Activated CD8-positive, alpha-beta T cell treated with anti-CD3 and anti-CD28 coated beads for 36 hours (primary cell): Measurements from ENCODE around the gene CYP4A11. TPM values are rescaled to one million over a fixed set of nuclear protein-coding genes. Genes with fewer than 3 reads are reported as not detected.
"Not testable (repeated sequence)": the region's sequence is repeated elsewhere in the genome, so short reads cannot be mapped to it uniquely, and the experiment has no call there.

Experiments
- ATAC-seq: fragments of 200-7000 bp; cut with Tn5 transposase; one replicate; pipeline ENCODE4 v1.10.0; 2021; ENCODE audit warnings: mild to moderate bottlenecking, moderate library complexity
- CTCF ChIA-PET: fragments of 350-600 bp; sonication (Branson Sonifier 250); formaldehyde crosslinking; loops from one replicate; lab custom pipeline; 2021; ENCODE audit warnings: antibody characterized with exemption; lab: Charles Lee
- POLR2A ChIA-PET: fragments of 350-600 bp; sonication (Branson Sonifier 250); formaldehyde crosslinking; loops from one replicate; lab custom pipeline; 2021; ENCODE audit warnings: antibody characterized with exemption; lab: Charles Lee
- DNase-seq: peaks from one replicate; pipeline ENCODE4 v3.0.0-alpha.2; 2020
- H3K27ac Mint-ChIP-seq: one replicate; pipeline ENCODE4 v1.8.0; 2021; ENCODE audit warnings: mild to moderate bottlenecking, mixed read lengths
- H3K27me3 Mint-ChIP-seq: one replicate; pipeline ENCODE4 v1.8.0; 2021; ENCODE audit warnings: mixed read lengths
- H3K36me3 Mint-ChIP-seq: one replicate; pipeline ENCODE4 v1.8.0; 2021; ENCODE audit warnings: low read depth, mixed read lengths
- H3K4me1 Mint-ChIP-seq: one replicate; pipeline ENCODE4 v1.8.0; 2021; ENCODE audit warnings: low read depth, mixed read lengths
- H3K4me3 Mint-ChIP-seq: one replicate; pipeline ENCODE4 v1.8.0; 2021; ENCODE audit warnings: mild to moderate bottlenecking, moderate library complexity, mixed read lengths
- H3K9me3 Mint-ChIP-seq: one replicate; pipeline ENCODE4 v1.8.0; 2021; ENCODE audit warnings: mixed read lengths
- intact Hi-C: fragments of 100-400 bp; cut with micrococcal nuclease; formaldehyde crosslinking; loops from one replicate; pipeline ENCODE4 v1.10.0; 2022
- total RNA-seq, 2 experiments: library from RNA; stranded (reverse); gene quantifications; one replicate each; pipeline ENCODE4 v1.2.3, GENCODE V29; 2021
- TF ChIP-seq, protein P1 (sequence below): fragments of 200-600 bp; IDR thresholded peaks from one replicate; pipeline ENCODE4 v1.8.0; 2022; ENCODE audit warnings: antibody characterized with exemption, mild to moderate bottlenecking

Gene CYP4A11
- total RNA-seq, 2 experiments from 2014 or later: not detected

- Mint-ChIP-seq H3K9me3 (no peaks in the 10 kb centered on the region), H3K36me3 (no peaks in the 10 kb centered on the region), H3K4me3 (no peak overlapping the region), H3K4me1 (no peaks in the 10 kb centered on the region), H3K27ac (no peak overlapping the region), H3K27me3 (peaks cover 5% of the 10 kb centered on the region)
- CTCF ChIA-PET: no interaction called here
- DNase-seq (no peak), ATAC-seq (no peak)
- TF ChIP-seq, protein P1, sequence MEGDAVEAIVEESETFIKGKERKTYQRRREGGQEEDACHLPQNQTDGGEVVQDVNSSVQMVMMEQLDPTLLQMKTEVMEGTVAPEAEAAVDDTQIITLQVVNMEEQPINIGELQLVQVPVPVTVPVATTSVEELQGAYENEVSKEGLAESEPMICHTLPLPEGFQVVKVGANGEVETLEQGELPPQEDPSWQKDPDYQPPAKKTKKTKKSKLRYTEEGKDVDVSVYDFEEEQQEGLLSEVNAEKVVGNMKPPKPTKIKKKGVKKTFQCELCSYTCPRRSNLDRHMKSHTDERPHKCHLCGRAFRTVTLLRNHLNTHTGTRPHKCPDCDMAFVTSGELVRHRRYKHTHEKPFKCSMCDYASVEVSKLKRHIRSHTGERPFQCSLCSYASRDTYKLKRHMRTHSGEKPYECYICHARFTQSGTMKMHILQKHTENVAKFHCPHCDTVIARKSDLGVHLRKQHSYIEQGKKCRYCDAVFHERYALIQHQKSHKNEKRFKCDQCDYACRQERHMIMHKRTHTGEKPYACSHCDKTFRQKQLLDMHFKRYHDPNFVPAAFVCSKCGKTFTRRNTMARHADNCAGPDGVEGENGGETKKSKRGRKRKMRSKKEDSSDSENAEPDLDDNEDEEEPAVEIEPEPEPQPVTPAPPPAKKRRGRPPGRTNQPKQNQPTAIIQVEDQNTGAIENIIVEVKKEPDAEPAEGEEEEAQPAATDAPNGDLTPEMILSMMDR: no peak
- POLR2A ChIA-PET: interaction anchor here (1.2 kb wide), 1 partner anchor 13 kb away, joined by 3 read pairs; no protein-coding TSS in a partner anchor
- intact Hi-C loops: no loop called here
Observed at GRCh38 chr1:46948629-46949416, 7.5 kb upstream of the CYP4A11 start.

- H3K27me3 Mint-ChIP-seq, DNase-seq, POLR2A ChIA-PET, H3K4me1 Mint-ChIP-seq, H3K9me3 Mint-ChIP-seq, H3K4me3 Mint-ChIP-seq, CTCF ChIA-PET, H3K36me3 Mint-ChIP-seq, ATAC-seq, intact Hi-C loops, H3K27ac Mint-ChIP-seq: not testable (repeated sequence)
Observed at GRCh38 chr1:46947706-46948105, 6.4 kb upstream of the CYP4A11 start.

- Mint-ChIP-seq H3K4me1 (no peaks in the 10 kb centered on the region), H3K27ac (no peak overlapping the region), H3K4me3 (no peak overlapping the region), H3K9me3 (no peaks in the 10 kb centered on the region), H3K36me3 (no peaks in the 10 kb centered on the region), H3K27me3 (peaks cover 8% of the 10 kb centered on the region)
- DNase-seq: no peak
- ChIA-PET POLR2A (no interaction called here), CTCF (no interaction called here)
- TF ChIP-seq, protein P1: no peak
- intact Hi-C loops: no loop called here
- no peak for ATAC-seq
Observed at GRCh38 chr1:46942086-46942485, 810 bp upstream of the CYP4A11 start.

DNA sequence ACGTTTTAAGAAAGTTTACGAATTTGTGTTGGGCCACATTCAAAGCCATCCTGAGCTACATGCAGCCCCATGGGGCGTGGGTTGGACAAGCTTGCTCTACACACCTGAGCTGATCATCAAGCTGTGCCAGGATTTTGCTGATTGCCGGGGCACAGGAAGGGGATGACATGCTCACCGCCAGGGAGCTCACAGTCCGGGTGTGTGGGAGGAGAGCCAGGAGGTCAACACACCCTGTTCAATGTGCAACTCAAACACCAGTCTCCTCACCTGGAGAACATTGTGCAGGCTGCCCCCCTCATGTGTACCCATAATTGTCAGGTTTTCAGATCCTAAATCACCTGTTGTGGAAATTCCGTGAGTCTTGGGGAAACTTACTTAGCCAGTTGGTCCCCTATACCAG, 969 bp downstream of the CYP4A11 start:
- CTCF ChIA-PET: no interaction called here
- ATAC-seq (no peak), DNase-seq (no peak)
- Mint-ChIP-seq H3K27ac (no peak overlapping the region), H3K4me1 (no peaks in the 10 kb centered on the region), H3K9me3 (no peaks in the 10 kb centered on the region), H3K27me3 (peaks cover 10% of the 10 kb centered on the region), H3K36me3 (no peaks in the 10 kb centered on the region), H3K4me3 (no peak overlapping the region)
- intact Hi-C loops: no loop called here
- TF ChIP-seq, protein P1: no peak
- POLR2A ChIA-PET: no interaction called here

GRCh38 chr1:46937270-46937669, 4.0 kb downstream of the CYP4A11 start:
- POLR2A ChIA-PET: no interaction called here
- intact Hi-C loops: no loop called here
- CTCF ChIA-PET: no interaction called here
- ATAC-seq: no peak
- Mint-ChIP-seq H3K27ac (no peak overlapping the region), H3K9me3 (no peaks in the 10 kb centered on the region), H3K4me1 (no peaks in the 10 kb centered on the region), H3K36me3 (no peaks in the 10 kb centered on the region), H3K4me3 (no peak overlapping the region), H3K27me3 (peaks cover 6% of the 10 kb centered on the region)
- TF ChIP-seq, protein P1: no peak
- DNase-seq: no peak
